SJCRH30 (cell line): ENCODE data around the gene KANSL1L. TPM values are rescaled to one million over a fixed set of nuclear protein-coding genes. Genes with fewer than 3 reads are reported as not detected.
A peak's percentile ranks its signal among the peaks of the same experiment; 100 is the strongest.
"Not testable (repeated sequence)": the region's sequence is repeated elsewhere in the genome, so short reads cannot be mapped to it uniquely, and the experiment has no call there.

Source experiments
- DNase-seq, 2 experiments: peaks; one replicate each; pipeline ENCODE4 v3.0.0-alpha.2; 2015 to 2020
- H3K27ac ChIP-seq: fragments of 250-450 bp; sonication (Bioruptor Pico); 2 replicates; pipeline ENCODE4 v1.5.1; 2020; ENCODE audit warnings: mild to moderate bottlenecking, moderate library complexity
- H3K27me3 ChIP-seq: fragments of 250-450 bp; sonication (Bioruptor Pico); 2 replicates; pipeline ENCODE4 v1.5.1; 2020; ENCODE audit warnings: mild to moderate bottlenecking, moderate library complexity
- H3K36me3 ChIP-seq: fragments of 250-450 bp; sonication (Bioruptor Pico); 2 replicates; pipeline ENCODE4 v1.5.1; 2020; ENCODE audit warnings: mild to moderate bottlenecking, moderate library complexity
- H3K4me1 ChIP-seq: fragments of 250-450 bp; sonication (Bioruptor Pico); 2 replicates; pipeline ENCODE4 v1.5.1; 2020; ENCODE audit warnings: mild to moderate bottlenecking, moderate library complexity
- H3K4me3 ChIP-seq: fragments of 250-450 bp; sonication (Bioruptor Pico); 2 replicates; pipeline ENCODE4 v1.5.1; 2020; ENCODE audit warnings: mild to moderate bottlenecking, moderate library complexity
- H3K9me3 ChIP-seq: fragments of 250-450 bp; sonication (Bioruptor Pico); replicated peaks from 2 replicates; pipeline ENCODE4 v1.5.1; 2020; ENCODE audit warnings: mild to moderate bottlenecking, moderate library complexity
- total RNA-seq: library from RNA; depleted of rRNA; stranded (reverse); fragments of >200 nt; shearing (Covaris generic); gene quantifications from 2 replicates; pipeline ENCODE4 v1.2.3, GENCODE V29; 2014

The KANSL1L gene
- total RNA-seq, 1 experiment from 2014 or later, result 24.3 TPM

- no peak overlapping the region for H3K27ac ChIP-seq
- no peak for DNase-seq
- no peaks in the 10 kb centered on the region for H3K36me3 ChIP-seq
- H3K4me3 ChIP-seq, result no peak overlapping the region
- peaks cover 11% of the 10 kb centered on the region for H3K4me1 ChIP-seq
- H3K9me3 ChIP-seq, result peaks cover 10% of the 10 kb centered on the region
- no peaks in the 10 kb centered on the region for H3K27me3 ChIP-seq
These were observed 17.0 kb upstream of the KANSL1L start for GRCh38 chr2:210188190-210188589.

- H3K36me3 ChIP-seq, DNase-seq, H3K27me3 ChIP-seq, H3K4me1 ChIP-seq, H3K4me3 ChIP-seq, H3K27ac ChIP-seq: not testable (repeated sequence)
- H3K9me3 ChIP-seq, result peaks cover 10% of the 10 kb centered on the region
These were observed 12.7 kb upstream of the KANSL1L start for GRCh38 chr2:210183936-210184335.

- Histone ChIP-seq H3K4me3 (peak overlapping the region; percentile 20; the same call in 1 of the 2 replicates), H3K9me3 (peaks cover 10% of the 10 kb centered on the region)
- not testable (repeated sequence) for H3K36me3 ChIP-seq, H3K4me1 ChIP-seq, H3K27ac ChIP-seq, DNase-seq, H3K27me3 ChIP-seq
These were observed 10.4 kb upstream of the KANSL1L start for GRCh38 chr2:210181606-210182088.

- Histone ChIP-seq H3K4me3 (peak overlapping the region; percentile 20; the same call in 1 of the 2 replicates), H3K9me3 (peaks cover 10% of the 10 kb centered on the region)
- H3K4me1 ChIP-seq, H3K36me3 ChIP-seq, DNase-seq, H3K27ac ChIP-seq, H3K27me3 ChIP-seq: not testable (repeated sequence)
These were observed 9.9 kb upstream of the KANSL1L start for GRCh38 chr2:210181033-210181605.

GRCh38 chr2:210180477-210180876 lies 9.3 kb upstream of the KANSL1L start:
- DNase-seq, result no peak
- no peaks in the 10 kb centered on the region for H3K4me1 ChIP-seq
- peaks cover 10% of the 10 kb centered on the region for H3K9me3 ChIP-seq
- no peak overlapping the region for H3K4me3 ChIP-seq
- H3K27me3 ChIP-seq, result no peaks in the 10 kb centered on the region
- no peaks in the 10 kb centered on the region for H3K36me3 ChIP-seq
- H3K27ac ChIP-seq, result no peak overlapping the region

GRCh38 chr2:210179351-210179990 lies 8.3 kb upstream of the KANSL1L start:
- Histone ChIP-seq H3K9me3 (peaks cover 4% of the 10 kb centered on the region; the same call in 1 of the 2 replicates), H3K36me3 (no peaks in the 10 kb centered on the region), H3K27me3 (no peaks in the 10 kb centered on the region), H3K27ac (no peak overlapping the region), H3K4me1 (no peaks in the 10 kb centered on the region), H3K4me3 (no peak overlapping the region)
- no peak for DNase-seq

GRCh38 chr2:210177769-210178168 lies 6.6 kb upstream of the KANSL1L start:
- H3K9me3 ChIP-seq, result no peaks in the 10 kb centered on the region
- H3K4me3 ChIP-seq, result no peak overlapping the region
- no peak overlapping the region for H3K27ac ChIP-seq
- H3K27me3 ChIP-seq, result no peaks in the 10 kb centered on the region
- no peak for DNase-seq
- no peaks in the 10 kb centered on the region for H3K36me3 ChIP-seq
- H3K4me1 ChIP-seq, result no peaks in the 10 kb centered on the region

- H3K4me3 ChIP-seq, DNase-seq, H3K36me3 ChIP-seq, H3K4me1 ChIP-seq, H3K27me3 ChIP-seq, H3K27ac ChIP-seq, H3K9me3 ChIP-seq: not testable (repeated sequence)
These were observed 5.9 kb upstream of the KANSL1L start for GRCh38 chr2:210177115-210177514.

GRCh38 chr2:210174086-210174485 lies 2.9 kb upstream of the KANSL1L start:
- Histone ChIP-seq H3K4me3 (no peak overlapping the region), H3K27ac (no peak overlapping the region), H3K27me3 (no peaks in the 10 kb centered on the region), H3K9me3 (no peaks in the 10 kb centered on the region), H3K36me3 (no peaks in the 10 kb centered on the region), H3K4me1 (no peaks in the 10 kb centered on the region)
- no peak for DNase-seq

- Histone ChIP-seq H3K27me3 (no peaks in the 10 kb centered on the region), H3K27ac (peak overlapping the region; percentile 32; the same call in 1 of the 2 replicates), H3K4me3 (peak overlapping the region; percentile 100), H3K4me1 (peaks cover 11% of the 10 kb centered on the region), H3K9me3 (no peaks in the 10 kb centered on the region), H3K36me3 (no peaks in the 10 kb centered on the region)
- DNase-seq, result no peak
These were observed 988 bp upstream of the KANSL1L start for GRCh38 chr2:210172219-210172575.

GRCh38 chr2:210170446-210171303 lies 534 bp downstream of the KANSL1L start:
- Histone ChIP-seq H3K4me3 (peak overlapping the region; percentile 100), H3K27ac (peak overlapping the region; percentile 99), H3K27me3 (no peaks in the 10 kb centered on the region), H3K9me3 (no peaks in the 10 kb centered on the region), H3K36me3 (no peaks in the 10 kb centered on the region), H3K4me1 (peaks cover 13% of the 10 kb centered on the region)
- DNase-seq, result peak; percentile 97

- no peaks in the 10 kb centered on the region for H3K27me3 ChIP-seq
- no peaks in the 10 kb centered on the region for H3K9me3 ChIP-seq
- H3K36me3 ChIP-seq, result no peaks in the 10 kb centered on the region
- DNase-seq, result no peak
- peak overlapping the region; percentile 99 for H3K27ac ChIP-seq
- peak overlapping the region; percentile 100 for H3K4me3 ChIP-seq
- peaks cover 13% of the 10 kb centered on the region for H3K4me1 ChIP-seq
These were observed 1.1 kb downstream of the KANSL1L start for GRCh38 chr2:210170196-210170445.

- Histone ChIP-seq H3K9me3 (no peaks in the 10 kb centered on the region), H3K27me3 (no peaks in the 10 kb centered on the region), H3K27ac (peak overlapping the region; percentile 99), H3K4me3 (peak overlapping the region; percentile 100), H3K36me3 (no peaks in the 10 kb centered on the region), H3K4me1 (peaks cover 13% of the 10 kb centered on the region)
- no peak for DNase-seq
These were observed 1.6 kb downstream of the KANSL1L start for GRCh38 chr2:210169516-210170195.

GRCh38 chr2:210167227-210167626 lies 4.0 kb downstream of the KANSL1L start:
- Histone ChIP-seq H3K4me3 (no peak overlapping the region), H3K4me1 (peaks cover 13% of the 10 kb centered on the region), H3K9me3 (no peaks in the 10 kb centered on the region), H3K36me3 (no peaks in the 10 kb centered on the region; the same call in 1 of the 2 replicates), H3K27me3 (no peaks in the 10 kb centered on the region), H3K27ac (no peak overlapping the region)
- no peak for DNase-seq
